GM10248 (cell line): Measurements from ENCODE around the gene STARD10.

Experiments
- CTCF ChIA-PET: fragments of 300-600 bp; sonication (Branson Sonifier 250); formaldehyde crosslinking; extraction: SDS; loops from one replicate; lab custom pipeline; 2021; ENCODE audit warnings: antibody characterized with exemption; lab: Yijun Ruan, JAX
- POLR2A ChIA-PET: fragments of 350-650 bp; sonication (Branson Sonifier 250); formaldehyde crosslinking; extraction: SDS; loops from one replicate; lab custom pipeline; 2020; ENCODE audit warnings: antibody characterized with exemption; lab: Yijun Ruan, JAX
- DNase-seq: peaks from one replicate; pipeline ENCODE4 v3.0.0; 2012; ENCODE audit errors: extremely low spot score
- CTCF ChIP-seq: IDR thresholded peaks from 2 replicates; pipeline ENCODE4 v1.5.1; 2012; ENCODE audit warnings: mild to moderate bottlenecking, low read depth; ENCODE audit errors: extremely low read depth, missing control alignments, control extremely low read depth

The STARD10 gene, protein sequence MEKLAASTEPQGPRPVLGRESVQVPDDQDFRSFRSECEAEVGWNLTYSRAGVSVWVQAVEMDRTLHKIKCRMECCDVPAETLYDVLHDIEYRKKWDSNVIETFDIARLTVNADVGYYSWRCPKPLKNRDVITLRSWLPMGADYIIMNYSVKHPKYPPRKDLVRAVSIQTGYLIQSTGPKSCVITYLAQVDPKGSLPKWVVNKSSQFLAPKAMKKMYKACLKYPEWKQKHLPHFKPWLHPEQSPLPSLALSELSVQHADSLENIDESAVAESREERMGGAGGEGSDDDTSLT

DNA sequence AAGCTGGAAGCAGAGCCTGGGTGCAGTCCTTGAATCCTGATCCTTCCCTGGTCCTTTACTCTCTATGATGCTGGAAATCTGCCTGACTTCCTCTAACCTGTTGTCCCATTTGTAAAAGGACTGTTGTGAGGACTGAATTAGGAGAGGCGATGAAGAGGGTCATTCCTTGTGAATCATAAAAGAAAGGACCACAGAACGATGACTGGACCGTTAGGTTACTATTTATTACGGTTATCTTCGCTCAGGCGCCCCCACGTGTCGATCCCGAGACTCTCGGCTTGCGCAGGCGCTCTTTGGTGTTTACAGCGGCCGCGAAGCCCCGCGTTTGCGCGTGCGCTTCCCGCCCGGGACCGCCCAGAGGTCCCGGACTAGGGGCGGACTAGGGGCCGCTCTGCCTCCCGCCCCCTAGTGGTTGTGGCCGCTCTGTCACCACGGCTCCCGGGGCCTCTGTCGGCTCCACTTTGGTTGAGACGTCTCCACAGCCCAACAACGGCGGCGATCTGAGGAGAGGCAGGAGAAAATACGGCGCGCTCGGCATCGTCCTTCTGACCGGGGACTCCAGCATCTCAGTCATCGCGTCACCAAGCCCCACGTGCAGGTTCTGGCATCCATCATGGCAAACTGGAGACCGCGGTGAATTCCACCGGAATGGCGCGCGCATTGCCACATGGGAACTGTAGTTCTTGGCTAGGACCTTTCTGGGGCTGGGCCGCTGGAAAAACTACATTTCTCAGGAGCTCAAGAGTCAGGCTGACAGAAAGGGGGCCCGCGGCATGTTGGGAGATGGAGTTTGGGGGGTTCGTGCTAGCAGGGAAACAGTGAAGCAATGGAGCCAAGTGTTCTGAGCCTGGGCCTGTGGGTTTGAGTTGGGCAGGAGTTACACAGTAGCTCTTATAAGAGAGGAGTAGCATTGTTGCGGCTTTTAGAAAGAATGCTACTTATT lies at the start of gene STARD10:
Gene STARD10 (minus strand): TSS at position 623 of the 943 bp plus-strand sequence. CDS start 12,866 bp downstream, outside the sequence.
- peak; percentile 98 for DNase-seq
- POLR2A ChIA-PET: interaction anchor here (0.5 to 1.5 kb wide), 3 partner anchors 20 to 67 kb away, joined by 3 to 11 read pairs (median 6); no protein-coding TSS in a partner anchor
- CTCF ChIA-PET: interaction anchor here (0.6 to 4.9 kb wide), 48 partner anchors 9 to 541 kb away, joined by 3 to 88 read pairs (median 4); partner anchors contain the start of gene ARAP1
- peak; percentile 84 for TF ChIP-seq CTCF

GRCh38 chr11:72842653-72843330 lies 48.9 kb upstream of the STARD10 start:
- ChIA-PET POLR2A (no interaction called here), CTCF (interaction anchor here (1.6 to 5.2 kb wide), 3 partner anchors 11 to 335 kb away, joined by 6 to 38 read pairs (median 14); no protein-coding TSS in a partner anchor)
- DNase-seq: no peak
- TF ChIP-seq CTCF: no peak

DNA sequence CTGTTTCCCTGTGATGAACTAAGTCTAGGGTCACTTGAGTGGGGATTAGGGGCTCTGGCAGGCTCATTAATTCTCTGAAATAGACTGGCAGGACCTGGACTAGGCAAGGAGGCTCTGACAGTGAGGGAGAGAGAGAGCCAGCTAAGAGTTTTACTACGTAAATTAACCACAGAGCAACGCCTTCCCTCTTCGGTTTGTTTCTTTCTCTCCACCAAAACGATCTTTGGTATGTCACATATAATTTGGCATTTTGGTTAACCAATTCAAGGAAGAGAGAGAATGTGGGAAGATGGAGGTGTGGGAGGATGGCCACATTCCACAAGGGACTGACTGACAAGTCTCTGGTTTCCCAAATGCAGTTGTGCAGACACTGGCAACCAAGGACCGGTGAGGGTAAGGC lies 48.3 kb upstream of the STARD10 start:
- DNase-seq: no peak
- TF ChIP-seq CTCF: no peak
- POLR2A ChIA-PET: no interaction called here
- CTCF ChIA-PET: interaction anchor here (2.3 kb wide), 1 partner anchor 10 kb away, joined by 14 read pairs; no protein-coding TSS in a partner anchor

DNA sequence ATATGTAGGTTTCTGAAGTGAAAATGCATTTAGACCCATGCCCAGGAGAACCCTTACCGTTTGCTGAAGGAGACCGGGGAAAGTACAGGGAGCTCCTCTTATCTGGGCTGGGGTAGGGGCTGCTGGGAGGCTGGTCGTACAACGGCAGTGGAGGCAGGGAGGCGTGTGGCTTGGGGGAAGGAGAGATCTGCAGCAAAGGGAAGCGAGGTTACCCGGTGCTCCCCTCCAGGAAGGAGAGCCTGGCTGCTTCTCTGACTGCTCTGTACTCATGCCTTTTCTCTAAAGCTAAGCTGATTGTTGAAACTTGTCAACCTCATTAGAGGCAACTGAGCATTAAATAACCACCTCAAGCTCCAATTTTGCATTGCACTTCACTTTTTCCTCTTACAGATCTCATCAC lies 47.5 kb upstream of the STARD10 start:
- ChIA-PET POLR2A (interaction anchor here (0.7 kb wide), 1 partner anchor 30 kb away, joined by 10 read pairs; no protein-coding TSS in a partner anchor), CTCF (interaction anchor here (1.0 to 2.5 kb wide), 5 partner anchors 9 to 352 kb away, joined by 3 to 14 read pairs (median 4); no protein-coding TSS in a partner anchor)
- no peak for TF ChIP-seq CTCF

GRCh38 chr11:72840780-72841179 lies 46.9 kb upstream of the STARD10 start:
- no peak for TF ChIP-seq CTCF
- POLR2A ChIA-PET: interaction anchor here (0.8 kb wide), 1 partner anchor 337 kb away, joined by 3 read pairs; no protein-coding TSS in a partner anchor
- CTCF ChIA-PET: interaction anchor here (1.0 to 2.5 kb wide), 5 partner anchors 9 to 353 kb away, joined by 3 to 14 read pairs (median 4); no protein-coding TSS in a partner anchor
- no peak for DNase-seq

More for the DNA sequence above, 47.5 kb upstream of the STARD10 start:
- no peak for DNase-seq
